K562 (cell line): Measurements from ENCODE around the gene TMEM53. TPM values are rescaled to one million over a fixed set of nuclear protein-coding genes. Genes with fewer than 3 reads are reported as not detected.

Source experiments
- CEBPB ChIP-seq: fragments of 450-650 bp; IDR thresholded peaks from 2 replicates; pipeline ENCODE4 v1.6.1; 2016; ENCODE audit warnings: missing genetic modification characterization, missing compliant biosample characterization
- DEAF1 ChIP-seq: fragments of 450-650 bp; formaldehyde crosslinking; IDR thresholded peaks from 2 replicates; pipeline ENCODE4 v1.4.0; 2020; ENCODE audit warnings: mild to moderate bottlenecking, moderate library complexity
- ELF1 ChIP-seq: fragments of 200-800 bp; sonication (Bioruptor generic); IDR thresholded peaks from 2 replicates; pipeline ENCODE4 v1.6.1; 2016; ENCODE audit warnings: missing genetic modification characterization, missing compliant biosample characterization
- ERF ChIP-seq: fragments of 450-650 bp; formaldehyde crosslinking; IDR thresholded peaks from 2 replicates; pipeline ENCODE4 v1.4.0; 2020; ENCODE audit warnings: mild to moderate bottlenecking, mixed read lengths
- L3MBTL2 ChIP-seq: fragments of 450-650 bp; IDR thresholded peaks from 2 replicates; pipeline ENCODE4 v1.6.1; 2016; ENCODE audit warnings: mild to moderate bottlenecking, moderate library complexity
- RAD21 ChIP-seq, 2 experiments: fragments of 250-450 bp in 1 of 2; fragments of 450-650 bp in 1 of 2; sonication (Bioruptor Pico) in 1 of 2; formaldehyde crosslinking in 1 of 2; IDR thresholded peaks in 1 of 2; conservative IDR thresholded peaks in 1 of 2; 2 replicates each; pipeline versions ENCODE4 v1.4.0 to v1.8.0; 2020 to 2022; ENCODE audit warnings: mild to moderate bottlenecking in 2 of 2, moderate library complexity in 1 of 2
- REST ChIP-seq, 2 experiments: fragments of 450-650 bp; formaldehyde crosslinking in 1 of 2; IDR thresholded peaks; 2 replicates each; pipeline versions ENCODE4 v1.4.0 to v1.6.1; 2014 to 2020; ENCODE audit warnings: mild to moderate bottlenecking in 2 of 2, borderline replicate concordance in 1 of 2, low read depth in 1 of 2
- SMC3 ChIP-seq: conservative IDR thresholded peaks from 2 replicates; pipeline ENCODE4 v1.6.1; 2011; ENCODE audit warnings: low read depth, low read length, improper control_type of control experiment; ENCODE audit not compliant: insufficient read depth
- STAT6 ChIP-seq: sonication (generic); formaldehyde crosslinking; IDR thresholded peaks from 2 replicates; pipeline ENCODE4 v1.8.1; 2023; ENCODE audit warnings: mild to moderate bottlenecking, missing genetic modification reagents
- ZNF699 ChIP-seq: fragments of 250-450 bp; sonication (Bioruptor Pico); IDR thresholded peaks from 2 replicates; pipeline ENCODE4 v1.8.0; 2021; ENCODE audit warnings: mild to moderate bottlenecking, moderate library complexity; ENCODE audit not compliant: insufficient replicate concordance
- ZNF740 ChIP-seq, 3 experiments: fragments of 200-800 bp in 1 of 3; sonication (Bioruptor generic) in 1 of 3; sonication (generic) in 1 of 3; formaldehyde crosslinking in 1 of 3; IDR thresholded peaks; 2 replicates each; pipeline versions ENCODE4 v1.6.1 to v1.8.0; 2016 to 2022; ENCODE audit warnings: mild to moderate bottlenecking in 2 of 3, missing compliant biosample characterization in 2 of 3, missing genetic modification characterization in 2 of 3, missing genetic modification reagents in 1 of 3
- polyA plus RNA-seq, 8 experiments: library from polyadenylated mRNA; depleted of rRNA in 4 of 8; stranded (reverse) in 5 of 8; unstranded in 3 of 8; fragments of >200 nt; fragmentation: Nextera tagmentation in 2 of 8; fragmentation: Illumina TruSeq in 1 of 8; extraction: Ambion mirVana in 2 of 8; extraction: Trizol in 1 of 8; gene quantifications; 2 replicates each; pipeline versions ENCODE4 v1.2.1 to v1.2.3, GENCODE V29; 2011 to 2014; ENCODE audit warnings: inconsistent platforms in 1 of 8, missing spikeins in 1 of 8
- total RNA-seq, 7 experiments: library from RNA; depleted of rRNA in 6 of 7; stranded (reverse); fragments of >200 nt in 6 of 7; fragmentation: Illumina TruSeq in 2 of 7; extraction: Trizol in 2 of 7; gene quantifications; 2 replicates each; pipeline versions ENCODE4 v1.2.1 to v1.2.3, GENCODE V29; 2011 to 2021; ENCODE audit warnings: low replicate concordance in 1 of 7

TMEM53 gene
- total and polyA plus RNA-seq, 9 of the 15 experiments (the other 6 are each of a cell fraction or from before 2014, with no cell fraction given), result 0.23 to 3.7 (median 2.0) TPM

GRCh38 chr1:44714944-44715571 is 40.8 kb upstream of the TMEM53 start (continued):
- TF ChIP-seq REST (IDR thresholded peaks at IDR 0.05; ENCODE audit: borderline replicate concordance) (peak; percentile 37; the same call in 1 of the 2 replicates), REST (CRISPR knock-in tag; IDR thresholded peaks at IDR 0.05; ENCODE audit: low read depth) (no peak), L3MBTL2 (0 out of 2 replicates have a peak, but pooled peaks have one; percentile 16), ERF (CRISPR knock-in tag) (0 out of 2 replicates have a peak, but pooled peaks have one; percentile 38), SMC3 (peak; percentile 55), DEAF1 (peak; percentile 42; the same call in 1 of the 2 replicates), STAT6 (0 out of 2 replicates have a peak, but pooled peaks have one; percentile 67), CEBPB (tag) (0 out of 2 replicates have a peak, but pooled peaks have one; percentile 36), RAD21 (CRISPR knock-in tag; conservative IDR thresholded peaks at IDR 0.05 in 1 of 2, IDR thresholded peaks at IDR 0.05 in 1 of 2) (peak; percentile 65 to 74), ZNF699 (CRISPR knock-in tag) (no peak), ELF1 (tag) (peak; percentile 83), ZNF740 (CRISPR knock-in tag; IDR thresholded peaks at IDR 0.05) (0 out of 2 replicates have a peak, but pooled peaks have one; percentile 29), ZNF740 (tag; IDR thresholded peaks at IDR 0.05) (no peak)
